Testis (tissue), 2 donors: ENCODE data around the gene FDX1.

Experiments
- POLR2A ChIP-seq: fragments of 450-650 bp; IDR thresholded peaks from one replicate; pipeline ENCODE4 v1.6.1; 2017; ENCODE audit warnings: antibody characterized with exemption, mild to moderate bottlenecking, moderate library complexity
- TF ChIP-seq, protein P1 (sequence below), 3 experiments: fragments of 450-650 bp in 2 of 3; fragments of 200-600 bp in 1 of 3; sonication (generic) in 1 of 3; IDR thresholded peaks; one replicate each; pipeline ENCODE4 v1.5.1; 2016 to 2019; ENCODE audit warnings: antibody characterized with exemption in 3 of 3, mild to moderate bottlenecking in 2 of 3, moderate library complexity in 1 of 3

GRCh38 chr11:110493346-110493745 is 63.6 kb downstream of the FDX1 start:
- TF ChIP-seq, protein P1, sequence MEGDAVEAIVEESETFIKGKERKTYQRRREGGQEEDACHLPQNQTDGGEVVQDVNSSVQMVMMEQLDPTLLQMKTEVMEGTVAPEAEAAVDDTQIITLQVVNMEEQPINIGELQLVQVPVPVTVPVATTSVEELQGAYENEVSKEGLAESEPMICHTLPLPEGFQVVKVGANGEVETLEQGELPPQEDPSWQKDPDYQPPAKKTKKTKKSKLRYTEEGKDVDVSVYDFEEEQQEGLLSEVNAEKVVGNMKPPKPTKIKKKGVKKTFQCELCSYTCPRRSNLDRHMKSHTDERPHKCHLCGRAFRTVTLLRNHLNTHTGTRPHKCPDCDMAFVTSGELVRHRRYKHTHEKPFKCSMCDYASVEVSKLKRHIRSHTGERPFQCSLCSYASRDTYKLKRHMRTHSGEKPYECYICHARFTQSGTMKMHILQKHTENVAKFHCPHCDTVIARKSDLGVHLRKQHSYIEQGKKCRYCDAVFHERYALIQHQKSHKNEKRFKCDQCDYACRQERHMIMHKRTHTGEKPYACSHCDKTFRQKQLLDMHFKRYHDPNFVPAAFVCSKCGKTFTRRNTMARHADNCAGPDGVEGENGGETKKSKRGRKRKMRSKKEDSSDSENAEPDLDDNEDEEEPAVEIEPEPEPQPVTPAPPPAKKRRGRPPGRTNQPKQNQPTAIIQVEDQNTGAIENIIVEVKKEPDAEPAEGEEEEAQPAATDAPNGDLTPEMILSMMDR (IDR thresholded peaks at IDR 0.05) = no peak
- no peak for TF ChIP-seq POLR2A
